ENCODE measurements around the gene ALPK1.

GRCh38 chr4:112355662-112356061 lies 58.5 kb downstream of the ALPK1 start:
- no peak for TF ChIP-seq CTCF (IDR thresholded peaks at IDR 0.05)
- TF ChIP-seq POLR2A (IDR thresholded peaks at IDR 0.05) = no peak
